Endothelial cell of umbilical vein (primary cell): ENCODE results near the gene UCN3. TPM values are rescaled to one million over a fixed set of nuclear protein-coding genes. Genes with fewer than 3 reads are reported as not detected.

Source experiments
- BruUV-seq: library from RNA; stranded (reverse); fragments of 400-500 nt; replicated peaks from 2 replicates; lab custom pipeline; 2021; lab: Mats Ljungman, UMichigan
- CTCF ChIA-PET: fragments of 300-600, 350-600 bp; sonication (Branson Sonifier 250); formaldehyde crosslinking; loops from one replicate; lab custom pipeline; 2021; ENCODE audit warnings: antibody characterized with exemption, inconsistent platforms; lab: Charles Lee
- POLR2A ChIA-PET: fragments of 300-600, 350-600 bp; sonication (Branson Sonifier 250); formaldehyde crosslinking; loops from one replicate; lab custom pipeline; 2021; ENCODE audit warnings: antibody characterized with exemption, inconsistent platforms; lab: Charles Lee
- DNase-seq: peaks from one replicate; pipeline ENCODE4 v3.0.0-alpha.2; 2011; ENCODE audit warnings: low read depth, low spot score
- FAIRE-seq: peaks from 2 replicates; lab custom pipeline; 2011; peaks lifted over from hg19 to GRCh38; lab: Jason Lieb, UNC
- H2AFZ ChIP-seq: 2 replicates; pipeline ENCODE4 v1.6.0; 2012; ENCODE audit warnings: low read depth, low read length, control low read depth, inconsistent platforms
- H3K27ac ChIP-seq: 2 replicates; pipeline ENCODE4 v1.5.1; 2011; ENCODE audit warnings: low read depth, mild to moderate bottlenecking, control low read depth, low read length, moderate library complexity; ENCODE audit not compliant: insufficient read depth
- H3K27me3 ChIP-seq, 2 experiments: 2 replicates each; pipeline versions ENCODE4 v1.6.0 to v1.6.1; 2011; ENCODE audit warnings: low read length in 2 of 2, mixed read lengths in 1 of 2; ENCODE audit not compliant: control insufficient read depth in 2 of 2, insufficient read depth in 2 of 2
- H3K36me3 ChIP-seq, 2 experiments: 2 replicates in 1 of 2; 3 replicates in 1 of 2; pipeline ENCODE4 v1.5.1; 2011; ENCODE audit warnings: low read length in 2 of 2, mild to moderate bottlenecking in 1 of 2, moderate library complexity in 1 of 2; ENCODE audit not compliant: control insufficient read depth in 2 of 2, insufficient read depth in 2 of 2; ENCODE audit errors: extremely low read depth in 1 of 2
- H3K4me1 ChIP-seq: 3 replicates; pipeline ENCODE4 v1.5.1; 2011; ENCODE audit warnings: mild to moderate bottlenecking, low read length; ENCODE audit not compliant: control insufficient read depth, insufficient read depth; ENCODE audit errors: extremely low read depth
- H3K4me2 ChIP-seq: 2 replicates; pipeline ENCODE4 v1.6.1; 2011; ENCODE audit warnings: low read length, control low read depth, mixed read lengths; ENCODE audit not compliant: insufficient read depth
- H3K4me3 ChIP-seq, 3 experiments: fragments of 200-600 bp in 1 of 3; sonication (generic), shearing (Covaris generic) in 1 of 3; replicated peaks in 1 of 3; 2 replicates each; pipeline ENCODE4 v1.5.1; 2011 to 2016; ENCODE audit warnings: control low read depth in 3 of 3, low read length in 3 of 3, mild to moderate bottlenecking in 2 of 3, inconsistent platforms in 1 of 3, low read depth in 1 of 3, moderate library complexity in 1 of 3; ENCODE audit not compliant: insufficient read depth in 1 of 3
- H3K79me2 ChIP-seq: 2 replicates; pipeline ENCODE4 v1.6.0; 2012; ENCODE audit warnings: low read length, inconsistent platforms; ENCODE audit not compliant: control insufficient read depth, insufficient read depth
- H3K9ac ChIP-seq: replicated peaks from 2 replicates; pipeline ENCODE3; 2011; ENCODE audit warnings: low read length, control low read depth; ENCODE audit not compliant: insufficient read depth; ENCODE audit errors: extremely low read depth
- H3K9me1 ChIP-seq: replicated peaks from 3 replicates; pipeline ENCODE4 v1.6.0; 2011; ENCODE audit warnings: mild to moderate bottlenecking, low read length; ENCODE audit not compliant: control insufficient read depth, insufficient read depth; ENCODE audit errors: extremely low read depth
- H3K9me3 ChIP-seq: replicated peaks from 2 replicates; pipeline ENCODE4 v1.5.1; 2012; ENCODE audit warnings: low read length, inconsistent platforms; ENCODE audit not compliant: control insufficient read depth, insufficient read depth
- H4K20me1 ChIP-seq: replicated peaks from 2 replicates; pipeline ENCODE3; 2011; ENCODE audit warnings: mild to moderate bottlenecking, low read length; ENCODE audit not compliant: control insufficient read depth, insufficient read depth; ENCODE audit errors: extremely low read depth
- EZH2 ChIP-seq: IDR thresholded peaks from 2 replicates; pipeline ENCODE4 v1.6.1; 2012; ENCODE audit warnings: borderline replicate concordance, low read depth, mild to moderate bottlenecking, moderate library complexity, low read length, inconsistent platforms; ENCODE audit not compliant: severe bottlenecking
- FOS ChIP-seq: IDR thresholded peaks from 2 replicates; pipeline ENCODE4 v1.6.1; 2011; ENCODE audit warnings: mild to moderate bottlenecking, low read length, moderate library complexity, borderline replicate concordance; ENCODE audit not compliant: insufficient read depth
- GATA2 ChIP-seq: IDR thresholded peaks from 2 replicates; pipeline ENCODE4 v1.7.0; 2011; ENCODE audit warnings: low read depth, mild to moderate bottlenecking, moderate library complexity, mixed read lengths, low read length; ENCODE audit not compliant: insufficient read length, insufficient read depth
- JUN ChIP-seq: IDR thresholded peaks from 2 replicates; pipeline ENCODE4 v1.6.1; 2011; ENCODE audit warnings: borderline replicate concordance, low read depth; ENCODE audit not compliant: insufficient read length, insufficient read depth
- MYC ChIP-seq: IDR thresholded peaks from one replicate; pipeline ENCODE4 v1.6.1; 2011; ENCODE audit warnings: mild to moderate bottlenecking, low read depth, low read length
- POLR2A ChIP-seq: IDR thresholded peaks from 2 replicates; pipeline ENCODE4 v1.6.1; 2012; ENCODE audit warnings: low read depth, mild to moderate bottlenecking, control low read depth, low read length
- POLR2AphosphoS5 ChIP-seq: IDR thresholded peaks from 2 replicates; pipeline ENCODE4 v1.6.1; 2012; ENCODE audit warnings: low read depth, mild to moderate bottlenecking, control low read depth, low read length, moderate library complexity; ENCODE audit not compliant: insufficient read depth
- dilution Hi-C: fragments of 300-500 bp; cut with MboI; formaldehyde crosslinking; loops from one replicate; pipeline ENCODE4 v1.15.0; 2019; ENCODE audit warnings: low sequenced_read_pairs; ENCODE audit not compliant: extremely low pct_ligation_motif_present
- intact Hi-C: fragments of 100-400 bp; cut with micrococcal nuclease; formaldehyde crosslinking; loops from one replicate; pipeline ENCODE4 v1.10.0; 2022
- polyA plus RNA-seq, 4 experiments: library from polyadenylated mRNA; depleted of rRNA in 3 of 4; stranded (reverse) in 3 of 4; unstranded in 1 of 4; fragments of >200 nt; gene quantifications; 2 replicates each; pipeline versions ENCODE4 v1.2.1 to v1.2.3, GENCODE V29; 2011 to 2012; ENCODE audit warnings: missing spikeins in 1 of 4
- total RNA-seq: library from RNA; stranded (reverse); gene quantifications from 2 replicates; pipeline ENCODE4 v1.2.3, GENCODE V29; 2021
- TF ChIP-seq, protein P1 (sequence below): IDR thresholded peaks from 2 replicates; pipeline ENCODE4 v1.6.1; 2011; ENCODE audit not compliant: insufficient read depth, insufficient read length
- TF ChIP-seq, protein P2 (sequence below), 2 donors: IDR thresholded peaks; 1 replicate in 1 of 2; 2 replicates in 1 of 2; pipeline ENCODE4 v1.5.1; 2011; ENCODE audit warnings: low read length in 2 of 2, mild to moderate bottlenecking in 2 of 2, moderate library complexity in 2 of 2, control low read depth in 1 of 2, inconsistent platforms in 1 of 2, low read depth in 1 of 2; ENCODE audit not compliant: insufficient read depth in 1 of 2; ENCODE audit errors: extremely low read depth in 1 of 2

The UCN3 gene
- total and polyA plus RNA-seq, 2 donors (not counting 3 experiments of a cell fraction or from before 2014, with no cell fraction given) = not detected

DNA sequence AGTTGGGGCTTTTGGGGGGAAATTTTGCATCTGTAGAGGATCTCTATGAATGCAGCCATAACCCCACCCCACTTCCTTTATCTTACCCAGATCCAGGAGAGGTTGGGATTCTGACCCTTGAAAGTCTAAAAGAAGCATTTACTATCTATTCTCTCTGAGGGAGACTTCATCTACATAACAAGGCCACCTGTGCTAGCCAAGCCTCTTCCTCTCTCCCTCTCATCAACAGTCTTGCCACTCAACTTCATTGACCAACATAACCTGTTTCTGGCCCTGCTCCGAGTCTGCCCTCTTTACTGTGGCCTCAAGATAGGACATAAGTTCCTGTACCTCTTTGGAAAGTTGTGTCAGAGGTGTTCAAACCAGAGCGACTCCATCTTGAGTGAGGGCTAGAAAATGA is 20.5 kb downstream of the UCN3 start:
- CTCF ChIA-PET = interaction anchor here (2.5 kb wide), 1 partner anchor 536 kb away, joined by 33 read pairs; no protein-coding TSS in a partner anchor
- no peaks in the 10 kb centered on the region for H3K36me3 ChIP-seq
- no peaks in the 10 kb centered on the region for H3K9me3 ChIP-seq
- intact Hi-C loops = loop anchor here (2.0 kb wide), 1 partner anchor 50 kb away; no protein-coding TSS in a partner anchor
- H3K4me3 ChIP-seq = no peak overlapping the region
- TF ChIP-seq POLR2A (no peak), EZH2 (no peak), POLR2AphosphoS5 (no peak), FOS (no peak), MYC (no peak), GATA2 (no peak), JUN (no peak)
- TF ChIP-seq, protein P1, sequence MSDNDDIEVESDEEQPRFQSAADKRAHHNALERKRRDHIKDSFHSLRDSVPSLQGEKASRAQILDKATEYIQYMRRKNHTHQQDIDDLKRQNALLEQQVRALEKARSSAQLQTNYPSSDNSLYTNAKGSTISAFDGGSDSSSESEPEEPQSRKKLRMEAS = no peak
- TF ChIP-seq, protein P2, sequence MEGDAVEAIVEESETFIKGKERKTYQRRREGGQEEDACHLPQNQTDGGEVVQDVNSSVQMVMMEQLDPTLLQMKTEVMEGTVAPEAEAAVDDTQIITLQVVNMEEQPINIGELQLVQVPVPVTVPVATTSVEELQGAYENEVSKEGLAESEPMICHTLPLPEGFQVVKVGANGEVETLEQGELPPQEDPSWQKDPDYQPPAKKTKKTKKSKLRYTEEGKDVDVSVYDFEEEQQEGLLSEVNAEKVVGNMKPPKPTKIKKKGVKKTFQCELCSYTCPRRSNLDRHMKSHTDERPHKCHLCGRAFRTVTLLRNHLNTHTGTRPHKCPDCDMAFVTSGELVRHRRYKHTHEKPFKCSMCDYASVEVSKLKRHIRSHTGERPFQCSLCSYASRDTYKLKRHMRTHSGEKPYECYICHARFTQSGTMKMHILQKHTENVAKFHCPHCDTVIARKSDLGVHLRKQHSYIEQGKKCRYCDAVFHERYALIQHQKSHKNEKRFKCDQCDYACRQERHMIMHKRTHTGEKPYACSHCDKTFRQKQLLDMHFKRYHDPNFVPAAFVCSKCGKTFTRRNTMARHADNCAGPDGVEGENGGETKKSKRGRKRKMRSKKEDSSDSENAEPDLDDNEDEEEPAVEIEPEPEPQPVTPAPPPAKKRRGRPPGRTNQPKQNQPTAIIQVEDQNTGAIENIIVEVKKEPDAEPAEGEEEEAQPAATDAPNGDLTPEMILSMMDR (IDR thresholded peaks at IDR 0.05; ENCODE audit: extremely low read depth in 1 of 2, insufficient read depth in 1 of 2, low read depth in 1 of 2, low read length in 2 of 2) = no peak
- no peak for DNase-seq
- H4K20me1 ChIP-seq = no peaks in the 10 kb centered on the region
- no peaks in the 10 kb centered on the region for H3K9me1 ChIP-seq
- H3K4me1 ChIP-seq = no peaks in the 10 kb centered on the region
- no TSS peak for BruUV-seq
- H3K9ac ChIP-seq = no peak overlapping the region
- no peak for FAIRE-seq
- H2AFZ ChIP-seq = no peak overlapping the region
- POLR2A ChIA-PET = no interaction called here
- dilution Hi-C loops = no loop called here
- no peaks in the 10 kb centered on the region for H3K79me2 ChIP-seq
- H3K27me3 ChIP-seq = peaks cover 0 to 2% of the 10 kb centered on the region in 2 experiments
- H3K27ac ChIP-seq = no peak overlapping the region
- no peak overlapping the region for H3K4me2 ChIP-seq
